Fibroblast of the aortic adventitia (primary cell): Measurements from ENCODE around the gene TSPAN16. TPM values are rescaled to one million over a fixed set of nuclear protein-coding genes. Genes with fewer than 3 reads are reported as not detected.

Experiments
- DNase-seq: peaks from one replicate; pipeline ENCODE4 v3.0.0-alpha.2; 2010; ENCODE audit warnings: low read depth
- H3K4me3 ChIP-seq: 2 replicates; pipeline ENCODE4 v1.5.1; 2011; ENCODE audit warnings: low read depth, mild to moderate bottlenecking, control low read depth, low read length, moderate library complexity
- CTCF ChIP-seq: IDR thresholded peaks from 2 replicates; pipeline ENCODE4 v1.5.1; 2011; ENCODE audit warnings: mild to moderate bottlenecking, low read length, control low read depth, inconsistent platforms; ENCODE audit not compliant: insufficient read depth
- total RNA-seq: library from RNA; depleted of rRNA; stranded (reverse); fragments of >200 nt; gene quantifications from 2 replicates; pipeline ENCODE4 v1.2.3, GENCODE V29; 2012; ENCODE audit warnings: low replicate concordance

TSPAN16 gene
- total RNA-seq, 1 donor = not detected

- DNase-seq = no peak
- no peak for TF ChIP-seq CTCF
- H3K4me3 ChIP-seq = no peak overlapping the region
Measured at GRCh38 chr19:11291415-11291814, 4.5 kb upstream of the TSPAN16 start.

GRCh38 chr19:11291991-11292390 is 4.0 kb upstream of the TSPAN16 start:
- TF ChIP-seq CTCF = no peak
- DNase-seq = no peak
- H3K4me3 ChIP-seq = no peak overlapping the region

GRCh38 chr19:11293433-11294389 is 2.2 kb upstream of the TSPAN16 start:
- peak; percentile 91 for DNase-seq
- peak overlapping the region; percentile 51 for H3K4me3 ChIP-seq

GRCh38 chr19:11295180-11295579 is 780 bp upstream of the TSPAN16 start:
- no peak for TF ChIP-seq CTCF
- DNase-seq = no peak
- no peak overlapping the region for H3K4me3 ChIP-seq

More at GRCh38 chr19:11293433-11294389, 2.2 kb upstream of the TSPAN16 start:
- TF ChIP-seq CTCF = peak; percentile 98

- H3K4me3 ChIP-seq = no peak overlapping the region
- DNase-seq = peak; percentile 65
- no peak for TF ChIP-seq CTCF
Measured at GRCh38 chr19:11296264-11296663, 304 bp downstream of the TSPAN16 start.

GRCh38 chr19:11299946-11300810 is 4.2 kb downstream of the TSPAN16 start:
- TF ChIP-seq CTCF = no peak
- no peak for DNase-seq

More at GRCh38 chr19:11299946-11300810, 4.2 kb downstream of the TSPAN16 start:
- no peak overlapping the region for H3K4me3 ChIP-seq
